Right renal cortex interstitium (tissue), 3 donors: ENCODE results near the gene CPSF4. TPM values are rescaled to one million over a fixed set of nuclear protein-coding genes. Genes with fewer than 3 reads are reported as not detected.

Experiments
- DNase-seq, 3 donors: peaks; one replicate each; pipeline ENCODE4 v3.0.0-alpha.2; 2013; ENCODE audit warnings: low read depth in 3 of 3, low spot score in 2 of 3
- polyA plus RNA-seq, 3 donors: library from polyadenylated mRNA; unstranded; fragments of 120-200 nt; gene quantifications; one replicate each; pipeline ENCODE4 v1.2.1, GENCODE V29; 2013; ENCODE audit not compliant: insufficient read length in 3 of 3

CPSF4 gene
- 10 to 100 TPM; 26.8 to 27.8 (median 26.9) TPM for polyA plus RNA-seq

DNA sequence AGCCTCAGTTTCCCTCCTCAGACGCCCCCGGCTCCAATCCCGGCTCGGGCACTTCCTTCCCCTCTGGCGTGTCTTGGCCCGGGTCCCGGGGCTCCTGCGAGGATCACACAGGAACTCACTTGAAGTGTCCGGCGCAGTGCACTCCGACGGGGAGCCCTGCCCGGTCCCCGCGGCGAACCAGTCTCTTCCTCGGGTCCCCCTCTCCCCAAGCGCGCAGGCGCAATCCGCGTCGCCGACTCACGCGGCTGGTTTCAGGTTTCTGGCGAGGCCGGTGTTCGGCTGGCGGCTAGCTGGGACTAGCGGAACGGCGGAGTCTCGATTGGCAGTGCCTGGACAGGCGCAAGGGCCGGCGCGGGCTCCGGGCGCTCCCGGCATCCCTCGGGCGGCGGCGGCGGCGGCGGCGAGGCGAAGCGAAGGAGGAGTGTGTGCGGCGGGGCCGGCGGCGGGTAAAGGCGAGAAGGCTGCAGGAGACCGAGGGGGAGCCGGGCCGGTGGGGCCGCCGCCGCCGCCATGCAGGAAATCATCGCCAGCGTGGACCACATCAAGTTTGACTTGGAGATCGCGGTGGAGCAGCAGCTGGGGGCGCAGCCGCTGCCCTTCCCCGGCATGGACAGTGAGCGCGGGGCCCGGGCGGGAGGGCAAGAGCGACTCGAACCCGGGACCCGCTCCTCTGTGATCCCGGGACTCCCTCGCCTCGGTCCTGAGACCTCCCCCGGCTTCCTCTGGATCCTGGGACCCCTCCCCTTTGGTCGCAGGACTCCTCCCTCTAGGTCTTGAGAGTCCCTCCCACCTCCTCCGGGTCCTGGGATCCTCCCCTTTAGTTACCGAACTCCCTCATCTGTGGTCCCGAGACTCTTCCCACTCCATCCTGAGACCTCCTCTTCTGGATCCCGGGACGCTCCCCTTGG is at the start of gene CPSF4, which contains the start of gene PTCD1:
CPSF4 (plus strand) TSS at position 371 of the 908 bp plus-strand sequence; CDS start at position 511, 140 bp downstream.
PTCD1 (minus strand) TSS at position 226 of the 908 bp plus-strand sequence. CDS start 3,556 bp downstream, outside the sequence.
- DNase-seq = peak; percentile 83 to 87 (median 87)

DNA sequence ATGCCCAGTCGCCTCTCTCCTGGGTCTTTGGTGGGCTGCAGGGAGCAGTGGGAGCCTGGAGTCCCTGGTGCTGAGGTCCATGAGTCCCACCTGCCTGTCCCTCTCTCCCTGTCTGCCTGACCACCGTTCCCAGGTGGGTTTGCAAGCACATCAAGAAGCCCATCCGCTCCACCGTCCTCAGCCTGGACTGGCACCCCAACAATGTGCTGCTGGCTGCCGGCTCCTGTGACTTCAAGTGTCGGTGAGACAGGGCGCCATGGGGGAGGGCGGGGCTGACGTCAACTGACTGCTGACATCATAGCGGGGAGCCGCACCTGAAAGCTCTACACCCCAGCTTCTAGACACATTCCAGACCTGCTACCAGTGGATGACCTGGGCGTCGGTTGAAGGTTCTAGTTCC is 49.0 kb upstream of the CPSF4 start:
- no peak for DNase-seq

DNA sequence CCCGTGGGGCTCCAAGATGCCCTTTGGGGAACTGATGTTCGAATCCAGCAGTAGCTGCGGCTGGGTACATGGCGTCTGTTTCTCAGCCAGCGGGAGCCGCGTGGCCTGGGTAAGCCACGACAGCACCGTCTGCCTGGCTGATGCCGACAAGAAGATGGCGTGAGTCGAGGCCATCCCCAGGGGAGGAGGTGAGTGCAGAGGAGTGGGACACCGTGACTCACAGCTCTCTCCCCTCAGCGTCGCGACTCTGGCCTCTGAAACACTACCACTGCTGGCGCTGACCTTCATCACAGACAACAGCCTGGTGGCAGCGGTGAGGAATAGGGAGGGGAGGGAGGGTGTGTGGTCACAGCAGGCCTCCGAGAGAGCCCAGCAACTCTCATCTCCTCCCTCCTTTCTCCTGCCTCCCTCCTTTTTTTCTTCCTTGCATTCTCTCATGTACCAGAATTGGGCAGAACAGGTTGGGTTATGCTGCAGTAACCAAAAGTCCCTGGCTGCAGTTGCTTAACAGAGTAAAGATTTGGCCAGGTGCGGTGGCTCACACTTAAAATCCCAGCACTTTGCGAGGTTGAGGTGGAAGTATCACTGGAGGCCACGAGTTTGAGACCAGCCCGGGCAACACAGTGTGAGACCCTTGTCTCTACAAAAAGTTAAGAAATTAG is 47.7 kb upstream of the CPSF4 start:
- DNase-seq = no peak

DNA sequence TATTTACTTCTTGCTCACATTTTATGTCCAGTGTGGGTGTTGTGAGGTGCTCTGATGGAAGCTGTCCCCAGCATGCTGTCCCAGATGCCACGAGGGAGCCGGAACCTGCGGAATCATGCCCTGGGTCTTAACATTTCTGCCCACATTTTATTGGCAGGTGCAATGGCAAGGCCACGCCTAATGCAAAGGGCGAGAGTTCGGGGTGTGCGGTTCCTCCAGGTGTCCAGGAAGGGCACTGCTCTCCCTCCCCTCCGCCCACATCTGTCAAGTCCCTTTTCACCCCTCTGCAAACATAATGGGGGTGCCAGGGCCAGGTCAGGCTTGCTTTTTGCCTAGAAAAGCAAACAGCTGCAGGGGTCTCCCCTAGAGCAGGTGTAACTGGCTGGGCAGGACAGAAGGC is 46.7 kb upstream of the CPSF4 start:
- no peak for DNase-seq

DNA sequence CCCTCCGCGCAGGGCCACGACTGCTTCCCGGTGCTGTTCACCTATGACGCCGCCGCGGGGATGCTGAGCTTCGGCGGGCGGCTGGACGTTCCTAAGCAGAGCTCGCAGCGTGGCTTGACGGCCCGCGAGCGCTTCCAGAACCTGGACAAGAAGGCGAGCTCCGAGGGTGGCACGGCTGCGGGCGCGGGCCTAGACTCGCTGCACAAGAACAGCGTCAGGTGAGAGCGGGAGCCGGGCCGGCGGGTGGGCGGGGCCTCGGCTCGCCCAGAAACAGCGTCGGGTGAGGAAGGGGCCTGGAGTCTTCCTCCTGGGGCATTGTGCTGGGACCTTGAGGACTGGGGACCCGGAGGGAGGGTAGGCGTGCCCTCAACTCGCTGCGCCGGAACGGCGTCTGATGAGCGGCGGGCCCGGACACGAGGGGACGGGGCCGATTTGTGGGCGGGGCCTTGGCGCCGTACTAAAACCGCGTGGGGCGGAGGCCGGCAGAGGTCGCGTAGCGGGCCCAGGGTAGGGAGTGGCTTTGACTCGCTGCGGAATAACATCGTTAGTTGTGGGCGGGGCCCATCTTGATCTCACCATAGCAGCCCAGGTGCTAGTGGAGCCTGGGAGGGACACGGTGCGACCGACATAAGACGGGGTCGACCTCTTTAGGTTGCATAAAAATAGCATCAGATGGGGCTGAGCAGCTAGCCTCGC is 45.9 kb upstream of the CPSF4 start:
- no peak for DNase-seq

DNA sequence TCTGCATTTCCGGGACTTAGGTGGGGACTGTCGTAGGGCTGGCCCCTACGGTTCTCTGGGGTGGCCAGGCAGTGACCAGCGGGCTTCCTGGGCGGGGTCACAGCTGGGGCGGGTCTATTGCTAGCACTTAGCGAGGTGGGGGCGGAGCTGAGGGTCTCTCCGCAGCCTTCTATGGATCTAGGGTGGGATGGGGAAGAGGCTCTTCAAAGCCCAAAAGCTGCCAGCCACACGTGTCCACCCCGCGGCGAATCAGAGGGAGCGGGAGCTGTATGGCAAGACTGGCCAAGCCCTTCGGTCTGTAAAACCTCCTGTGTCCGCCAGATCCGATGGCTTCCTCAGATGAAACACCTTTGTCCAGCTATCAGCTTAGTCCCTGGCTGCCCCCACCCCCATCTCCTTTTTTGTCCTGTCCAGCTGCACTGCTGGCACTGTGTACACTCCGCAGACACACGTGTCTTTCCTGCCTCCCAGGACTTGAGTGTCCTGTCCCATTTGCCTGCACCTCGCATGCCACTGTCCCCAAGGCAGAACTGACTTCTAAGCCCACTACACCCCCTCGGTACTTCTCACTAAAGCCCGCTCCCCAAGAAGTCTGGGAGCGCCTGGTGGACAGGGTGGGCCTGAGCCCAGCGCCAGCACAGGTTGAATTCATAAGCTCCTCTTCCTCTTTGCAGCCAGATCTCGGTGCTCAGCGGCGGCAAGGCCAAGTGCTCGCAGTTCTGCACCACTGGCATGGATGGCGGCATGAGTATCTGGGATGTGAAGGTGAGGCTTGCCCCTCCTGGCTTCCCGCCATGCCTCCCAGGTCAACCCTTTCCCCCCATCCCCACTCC is 45.2 kb upstream of the CPSF4 start:
- no peak for DNase-seq

DNA sequence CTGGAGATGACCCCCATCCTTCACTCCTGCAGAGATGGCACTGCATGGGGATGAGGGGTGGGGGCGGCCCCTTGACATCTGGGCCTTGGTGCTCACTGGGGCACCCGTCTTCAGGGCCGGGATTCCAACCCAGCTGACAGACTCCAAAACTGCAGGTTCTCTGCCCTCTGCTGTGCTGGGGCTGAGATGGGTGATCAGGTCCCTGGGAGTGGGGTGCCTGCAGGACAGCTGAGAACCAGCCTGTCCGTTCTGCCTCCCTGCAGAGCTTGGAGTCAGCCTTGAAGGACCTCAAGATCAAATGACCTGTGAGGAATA is 44.6 kb upstream of the CPSF4 start:
- no peak for DNase-seq

DNA sequence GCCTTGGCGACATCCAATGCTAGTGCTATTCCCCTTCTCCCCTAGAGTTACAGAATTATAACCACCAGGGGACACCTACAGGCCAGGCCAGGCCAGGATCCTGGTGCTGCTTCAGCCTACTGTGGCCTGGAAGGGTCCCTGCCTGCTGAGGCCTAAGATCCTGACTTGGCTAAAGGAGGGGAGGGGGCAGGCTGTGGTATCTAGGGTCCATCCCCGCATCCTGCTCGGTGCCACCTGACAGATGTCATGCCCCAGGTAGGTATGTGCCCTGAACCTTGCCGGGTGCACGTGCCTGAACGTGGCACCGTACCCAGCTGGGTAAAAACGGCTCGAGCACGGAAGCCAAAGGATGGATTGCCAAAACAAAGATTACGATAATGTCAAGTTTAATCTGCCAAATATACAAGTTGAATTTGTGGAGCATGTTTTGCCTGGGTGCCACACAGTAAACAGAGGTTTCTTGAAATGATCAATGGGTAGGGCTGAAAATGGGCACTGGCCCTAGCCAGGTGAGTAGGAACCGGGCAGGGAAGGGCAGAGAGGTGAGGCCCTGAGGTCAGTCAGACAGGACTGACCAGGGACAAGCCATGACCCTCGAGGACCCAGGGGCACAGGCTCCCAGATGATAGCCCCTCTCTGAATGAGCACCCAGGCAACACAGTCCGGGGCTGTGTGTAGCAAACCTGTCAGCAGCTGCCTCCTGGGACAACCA is 43.0 kb upstream of the CPSF4 start:
- DNase-seq = no peak

DNA sequence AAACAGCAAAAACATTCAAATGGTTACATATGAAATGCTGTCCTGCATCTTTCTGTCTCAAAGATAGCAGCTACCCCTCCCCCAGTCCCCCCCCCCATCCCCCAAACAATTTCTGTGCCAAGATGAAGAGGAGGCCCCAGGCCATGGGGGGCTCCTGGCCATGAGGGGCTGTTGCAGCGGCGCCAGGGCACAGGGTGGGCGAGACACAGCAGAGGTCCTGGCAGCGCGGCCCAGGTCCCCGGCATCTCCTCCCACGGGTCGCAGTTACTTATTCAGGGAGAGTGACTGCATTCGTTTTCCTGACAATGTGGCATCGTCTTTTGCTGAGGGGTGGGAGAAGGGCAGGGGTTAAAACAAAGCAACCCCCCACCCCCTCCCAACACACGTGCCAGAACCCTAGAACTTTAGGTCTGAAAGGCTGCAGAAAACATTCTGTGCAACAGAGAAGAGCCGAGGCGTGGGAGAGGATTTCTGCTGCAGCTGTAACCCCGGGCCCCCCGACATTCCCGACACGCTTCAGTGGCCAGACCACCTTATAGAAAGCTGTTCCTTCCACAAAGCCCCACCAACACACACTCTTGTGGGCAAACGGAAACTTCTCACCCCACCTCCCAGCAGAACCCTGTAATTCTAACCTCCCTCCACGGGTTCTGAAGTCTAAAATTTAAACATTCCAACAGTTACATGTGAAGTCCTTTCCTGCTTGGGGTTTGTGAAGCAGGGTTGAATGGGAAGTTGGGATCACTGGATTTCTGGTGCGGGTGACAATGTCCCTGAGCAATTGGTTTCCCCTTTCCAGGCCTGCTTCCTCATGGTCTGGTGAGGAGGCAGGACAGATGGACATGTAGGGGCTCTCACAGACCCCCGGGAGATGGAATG is 42.1 kb upstream of the CPSF4 start:
- DNase-seq = no peak

DNA sequence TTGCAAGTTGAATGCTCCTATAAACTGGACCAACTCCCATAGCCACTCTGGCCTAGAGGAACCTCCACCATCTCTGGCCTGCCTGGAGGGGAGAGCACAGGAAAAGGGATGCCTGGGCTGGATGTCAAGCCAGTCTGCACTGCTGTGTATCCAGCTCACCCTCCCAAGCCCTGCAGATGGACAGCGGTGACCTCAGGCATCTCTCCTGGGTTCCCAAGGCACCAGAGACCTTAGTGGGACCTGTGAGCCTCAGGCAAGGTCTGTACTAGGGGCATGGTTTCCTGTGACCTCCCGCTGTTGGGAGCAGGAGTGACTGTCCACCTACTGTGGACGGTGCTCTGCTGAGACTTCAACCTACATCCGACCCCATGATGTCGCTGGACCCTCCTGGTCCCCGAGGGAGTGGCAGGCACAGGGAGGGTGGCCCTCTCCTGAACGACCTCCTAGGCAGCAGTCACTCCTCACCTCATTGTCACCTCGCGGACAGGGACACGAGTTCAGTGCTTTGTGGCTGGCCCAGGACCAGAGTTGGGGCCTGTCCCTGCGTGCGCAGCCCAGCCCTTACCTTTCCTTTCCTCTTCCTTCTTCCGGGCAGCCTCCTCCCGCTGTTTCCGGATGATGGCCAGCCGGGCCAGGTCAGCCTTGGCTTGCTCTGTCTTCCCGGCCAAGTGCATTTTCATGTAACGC is 41.3 kb upstream of the CPSF4 start:
- no peak for DNase-seq

DNA sequence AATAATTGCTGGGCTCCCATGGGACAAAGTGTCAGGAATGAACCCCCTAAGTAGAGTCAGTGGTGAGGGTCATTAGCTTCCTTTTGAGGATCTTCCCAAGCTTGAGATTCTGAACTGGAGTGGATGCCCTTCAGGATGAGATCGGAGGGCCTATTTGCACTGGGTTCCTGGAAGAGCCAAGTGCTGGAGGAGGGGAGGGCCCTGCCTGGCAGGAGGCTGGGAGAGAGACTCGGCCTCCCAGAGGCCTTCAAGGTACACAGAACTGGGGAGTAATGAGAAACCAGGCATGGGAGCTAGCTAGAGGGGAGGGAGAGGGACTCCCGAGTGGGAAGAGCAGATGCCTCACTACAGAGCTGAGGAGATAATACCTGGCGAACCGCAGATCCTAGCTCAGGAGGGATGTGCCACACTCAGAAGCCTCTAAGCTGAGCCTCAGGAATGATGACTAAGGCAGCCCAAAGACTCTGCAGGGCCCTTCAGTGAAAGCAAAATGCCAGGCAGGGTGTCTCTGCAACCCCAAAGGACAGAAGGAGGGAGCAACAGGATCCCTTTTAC is 39.8 kb upstream of the CPSF4 start:
- no peak for DNase-seq

DNA sequence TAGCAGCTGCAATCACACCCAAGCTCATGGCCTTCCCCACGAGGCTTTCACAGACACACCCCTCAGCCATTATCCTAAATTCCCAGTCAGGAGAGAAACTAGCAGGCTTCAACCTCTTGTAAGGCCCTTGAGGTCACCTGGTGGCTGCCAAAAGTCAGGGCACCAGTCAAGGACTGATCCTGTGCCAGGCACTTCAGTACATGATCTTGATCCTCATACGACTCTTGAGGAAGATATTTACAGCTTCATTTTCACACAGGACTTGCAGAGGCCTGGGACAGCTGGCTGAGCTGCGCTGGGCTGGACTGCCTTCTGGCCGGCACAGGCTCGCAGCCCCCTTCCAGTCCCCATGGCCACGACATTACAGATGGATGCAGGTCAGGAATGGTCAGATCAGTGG is 39.1 kb upstream of the CPSF4 start:
- no peak for DNase-seq

DNA sequence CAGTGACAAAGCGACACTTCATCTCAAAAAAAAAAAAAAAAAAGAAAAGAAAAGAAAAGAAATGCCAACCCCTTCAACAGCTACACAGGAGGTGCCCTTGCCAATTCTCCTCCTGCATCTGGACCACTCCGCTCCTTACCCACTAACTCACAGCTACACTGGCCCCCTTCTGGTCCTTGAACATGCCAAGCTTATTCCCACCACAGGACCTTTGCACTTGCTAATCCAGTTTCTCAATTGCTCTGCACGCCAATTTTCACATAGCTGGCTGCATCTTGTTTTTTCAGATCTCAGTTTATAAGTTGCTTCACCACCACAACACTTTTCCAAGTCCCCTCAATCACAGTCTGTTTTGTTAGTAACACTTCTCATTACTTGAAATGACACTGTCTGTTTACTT is 35.9 kb upstream of the CPSF4 start:
- no peak for DNase-seq

DNA sequence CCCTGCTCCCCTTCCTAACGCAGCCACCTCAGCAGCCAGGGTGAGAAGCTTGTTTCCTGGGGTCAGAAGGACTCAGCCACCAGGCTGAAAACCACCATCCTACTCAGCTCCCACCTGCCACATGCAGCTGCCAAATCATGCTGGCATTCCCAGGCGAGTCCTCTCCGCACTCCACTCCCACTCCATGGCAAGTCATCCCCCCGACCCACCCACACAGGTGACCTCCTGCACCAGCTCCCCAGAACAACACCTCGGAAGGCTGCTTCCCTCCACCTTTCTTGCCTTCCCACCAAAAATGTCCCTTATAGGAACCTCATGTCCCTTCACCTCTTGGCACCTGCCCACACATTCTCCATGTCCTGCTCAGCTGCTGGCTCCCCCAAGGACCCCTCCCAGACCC is 35.0 kb upstream of the CPSF4 start:
- DNase-seq = no peak

DNA sequence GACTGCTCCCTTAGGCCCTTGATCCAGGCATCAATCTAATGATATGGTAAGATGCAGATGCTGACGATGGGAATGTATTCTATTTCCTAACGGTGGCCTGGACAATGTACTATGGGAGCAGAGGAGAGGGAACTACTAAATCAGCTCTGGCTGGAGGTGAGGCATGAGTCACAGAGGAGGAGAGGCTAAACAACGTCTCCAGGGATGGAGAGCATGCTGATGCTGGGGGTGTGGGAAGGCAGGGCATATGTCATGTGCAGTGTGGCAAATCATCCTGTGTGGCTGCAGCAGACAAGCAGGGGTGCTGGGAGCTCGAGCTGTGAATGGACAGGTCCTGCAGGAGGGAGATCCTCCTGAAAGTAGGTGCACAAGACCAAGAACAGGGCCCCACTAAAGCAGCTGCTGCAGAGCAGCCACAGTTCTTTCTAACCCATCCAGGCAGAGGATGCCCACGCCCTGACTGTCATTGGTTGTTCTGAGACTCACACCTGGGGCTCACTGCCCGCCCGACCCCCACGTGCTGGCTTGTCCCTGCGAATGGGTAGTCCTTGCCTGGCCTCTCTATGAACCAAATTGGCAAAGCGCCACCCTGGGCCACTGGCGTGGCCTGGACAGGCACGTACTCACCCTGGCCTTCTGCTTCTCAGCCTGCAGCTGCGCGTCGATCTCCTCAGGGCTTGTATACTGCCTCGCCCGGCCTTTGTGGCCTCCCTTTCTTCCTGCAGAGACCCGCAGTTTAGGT is 34.3 kb upstream of the CPSF4 start:
- DNase-seq = no peak

DNA sequence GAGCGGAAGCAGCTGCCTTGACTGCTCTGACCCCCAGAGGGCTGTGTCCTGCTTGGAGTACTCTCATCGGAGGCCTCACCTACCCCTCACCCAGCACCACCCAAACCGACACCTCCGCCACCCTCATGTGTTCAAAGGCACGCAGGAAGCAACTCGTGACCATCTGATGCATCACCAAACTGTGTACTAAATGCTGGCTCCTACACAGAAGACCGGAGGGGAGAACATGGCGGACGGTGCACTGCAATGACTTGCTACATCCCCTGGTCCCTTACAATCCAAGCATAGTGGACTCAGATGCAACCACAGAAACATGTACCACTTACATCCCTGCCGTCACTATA is 33.8 kb upstream of the CPSF4 start:
- DNase-seq = no peak

DNA sequence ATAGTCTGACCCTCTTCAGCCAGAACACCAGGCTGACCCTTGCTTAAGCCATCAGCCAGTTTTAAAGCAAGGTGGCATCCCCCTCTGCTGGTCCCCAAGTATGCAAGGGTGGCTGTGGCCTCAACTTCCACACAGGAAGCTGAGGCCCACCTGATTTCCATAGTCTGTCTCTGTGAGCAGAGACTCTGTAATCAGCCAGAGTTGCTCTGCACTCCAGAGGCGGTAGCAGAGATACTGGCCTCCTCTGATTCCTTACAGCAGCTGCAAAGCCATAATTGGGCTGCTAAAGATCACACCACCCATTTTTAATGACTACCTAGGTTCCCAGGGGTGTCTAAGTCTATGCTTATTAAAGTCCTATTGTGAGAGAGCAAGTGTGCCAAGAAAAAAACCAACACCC is 32.2 kb upstream of the CPSF4 start:
- no peak for DNase-seq
